ENCODE data around the gene ALDH4A1. TPM values are rescaled to one million over a fixed set of nuclear protein-coding genes. Genes with fewer than 3 reads are reported as not detected.

ALDH4A1 gene
- total RNA-seq, 1 experiment from 2014 or later = 26.1 TPM

- Histone ChIP-seq H4K20me1 (ENCODE audit: control insufficient read depth, insufficient read depth, insufficient read length) (no peaks in the 10 kb centered on the region), H2BK15ac (ENCODE audit: low read depth, low read length) (no peak overlapping the region), H4K5ac (ENCODE audit: insufficient read length, low read depth, low read length) (no peak overlapping the region), H4K8ac (replicated peaks; ENCODE audit: insufficient read length, low read depth, low read length) (no peak overlapping the region), H2BK5ac (ENCODE audit: insufficient read length, low read length) (no peak overlapping the region), H3K14ac (ENCODE audit: insufficient read depth, low read length) (no peak overlapping the region), H2BK20ac (ENCODE audit: low read depth, low read length, poor library complexity, severe bottlenecking) (no peak overlapping the region), H3K4me1 (ENCODE audit: insufficient read depth, low read length) (no peaks in the 10 kb centered on the region), H2AFZ (ENCODE audit: low read length) (no peak overlapping the region), H3K23ac (ENCODE audit: insufficient read length, low read depth, low read length) (no peak overlapping the region), H3K79me2 (ENCODE audit: insufficient read depth, low read length) (no peaks in the 10 kb centered on the region), H3K27ac (ENCODE audit: insufficient read length, low read depth, low read length) (no peak overlapping the region), H3K9ac (ENCODE audit: extremely low read depth, insufficient read length, low read length) (no peak overlapping the region), H3K23me2 (ENCODE audit: insufficient read length, low read depth, low read length, poor library complexity, severe bottlenecking) (no peaks in the 10 kb centered on the region), H3K27me3 (ENCODE audit: insufficient read depth, low read length) (no peaks in the 10 kb centered on the region), H3K4me2 (ENCODE audit: insufficient read depth, insufficient read length, low read length) (no peak overlapping the region), H3K79me1 (ENCODE audit: insufficient read depth, low read depth, low read length, poor library complexity, severe bottlenecking) (no peaks in the 10 kb centered on the region), H3K18ac (ENCODE audit: insufficient read length, low read depth, low read length) (no peak overlapping the region), H3K4ac (ENCODE audit: low read depth, low read length) (no peak overlapping the region), H4K91ac (ENCODE audit: insufficient read length, low read depth, low read length) (no peak overlapping the region), H3T11ph (ENCODE audit: low read length) (no peak overlapping the region), H2BK12ac (ENCODE audit: insufficient read length, low read depth, low read length) (no peak overlapping the region), H3K56ac (ENCODE audit: insufficient read length, low read depth, low read length) (no peak overlapping the region), H2AK5ac (ENCODE audit: insufficient read length, low read length) (no peak overlapping the region), H2BK120ac (ENCODE audit: low read depth, low read length, poor library complexity, severe bottlenecking) (no peak overlapping the region), H3K9me3 (ENCODE audit: control insufficient read depth, low read depth, low read length) (no peaks in the 10 kb centered on the region)
- H3K9me3 Mint-ChIP-seq = no peaks in the 10 kb centered on the region
- no peak for DNase-seq
- no peak overlapping the region for H3K4me3 Mint-ChIP-seq
- peaks cover 2 to 8% (median 7%) of the 10 kb centered on the region in 3 experiments; a peak in 5 of 7 replicates for H3K36me3 Mint-ChIP-seq (ENCODE audit: insufficient read depth in 1 of 3, low read depth in 3 of 3)
- peaks cover 0 to 3% of the 10 kb centered on the region in 2 experiments; a peak in 1 of 4 replicates for H3K4me1 Mint-ChIP-seq
- no CpG with 5 or more reads among the region's 7 CpGs for WGBS (ENCODE audit: extremely low coverage, insufficient read length, low lambda C conversion rate)
- peak overlapping the region in 1 of 3 experiments; percentile 18; a peak in 1 of 7 replicates for H3K27ac Mint-ChIP-seq
- no peaks in the 10 kb centered on the region; the same call in 1 of the 2 replicates for H3K27me3 Mint-ChIP-seq (ENCODE audit: low read depth)
- no peak for TF ChIP-seq CTCF (conservative IDR thresholded peaks at IDR 0.05)
Observed at GRCh38 chr1:18891426-18891780, 11.0 kb downstream of the ALDH4A1 start.
